ENCODE data around the gene PLP2. TPM values are rescaled to one million over a fixed set of nuclear protein-coding genes. Genes with fewer than 3 reads are reported as not detected.

PLP2 gene
- total RNA-seq, 2 donors from 2014 or later, result 157 to 227 TPM

- intact Hi-C loops (cut with DNase I), result no loop called here
- no peaks in the 10 kb centered on the region for H3K4me1 ChIP-seq
- H3K36me3 ChIP-seq, result no peaks in the 10 kb centered on the region
- TF ChIP-seq, protein P1, sequence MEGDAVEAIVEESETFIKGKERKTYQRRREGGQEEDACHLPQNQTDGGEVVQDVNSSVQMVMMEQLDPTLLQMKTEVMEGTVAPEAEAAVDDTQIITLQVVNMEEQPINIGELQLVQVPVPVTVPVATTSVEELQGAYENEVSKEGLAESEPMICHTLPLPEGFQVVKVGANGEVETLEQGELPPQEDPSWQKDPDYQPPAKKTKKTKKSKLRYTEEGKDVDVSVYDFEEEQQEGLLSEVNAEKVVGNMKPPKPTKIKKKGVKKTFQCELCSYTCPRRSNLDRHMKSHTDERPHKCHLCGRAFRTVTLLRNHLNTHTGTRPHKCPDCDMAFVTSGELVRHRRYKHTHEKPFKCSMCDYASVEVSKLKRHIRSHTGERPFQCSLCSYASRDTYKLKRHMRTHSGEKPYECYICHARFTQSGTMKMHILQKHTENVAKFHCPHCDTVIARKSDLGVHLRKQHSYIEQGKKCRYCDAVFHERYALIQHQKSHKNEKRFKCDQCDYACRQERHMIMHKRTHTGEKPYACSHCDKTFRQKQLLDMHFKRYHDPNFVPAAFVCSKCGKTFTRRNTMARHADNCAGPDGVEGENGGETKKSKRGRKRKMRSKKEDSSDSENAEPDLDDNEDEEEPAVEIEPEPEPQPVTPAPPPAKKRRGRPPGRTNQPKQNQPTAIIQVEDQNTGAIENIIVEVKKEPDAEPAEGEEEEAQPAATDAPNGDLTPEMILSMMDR (IDR thresholded peaks at IDR 0.05), result no peak
- no peak overlapping the region for H3K9ac ChIP-seq (ENCODE audit: low read depth in 2 of 2, low read length in 2 of 2)
- DNase-seq, result no peak
- H3K27ac ChIP-seq, result no peak overlapping the region
- no peaks in the 10 kb centered on the region for H3K9me3 ChIP-seq
- no peak overlapping the region for H3K4me3 ChIP-seq
- H3K27me3 ChIP-seq, result no peaks in the 10 kb centered on the region
These were observed 18.2 kb upstream of the PLP2 start for GRCh38 chrX:49153467-49153866.

DNA sequence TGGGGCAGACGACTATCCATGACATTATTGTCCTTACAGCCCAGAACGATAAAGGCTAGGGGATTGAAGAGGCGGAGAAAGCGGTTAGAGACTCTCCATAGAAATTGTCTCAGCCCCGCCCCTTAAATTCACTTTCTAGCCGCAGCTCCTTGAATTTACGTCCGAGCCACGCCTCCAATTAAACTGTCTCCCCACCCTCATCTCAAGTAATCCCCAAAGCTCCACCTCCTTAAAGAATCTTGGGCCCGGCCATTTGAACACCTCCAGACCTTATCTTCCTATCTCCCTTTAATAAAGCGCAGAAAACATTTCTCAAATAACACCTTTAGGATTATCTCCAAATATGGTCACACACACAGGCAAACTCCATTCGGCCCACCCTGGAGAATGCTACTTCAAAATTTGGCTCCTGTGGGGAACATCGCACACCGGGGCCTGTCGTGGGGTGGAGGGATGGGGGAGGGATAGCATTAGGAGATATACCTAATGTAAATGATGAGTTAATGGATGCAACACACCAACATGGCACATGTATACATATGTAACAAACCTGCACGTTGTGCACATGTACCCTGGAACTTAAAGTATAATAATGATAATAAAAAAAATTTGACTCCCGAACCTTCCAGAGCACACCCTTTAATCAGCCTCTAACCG, 16.3 kb upstream of the PLP2 start:
- Histone ChIP-seq H3K4me3 (peak overlapping the region; percentile 28), H3K4me1 (no peaks in the 10 kb centered on the region), H3K27ac (peak overlapping the region; percentile 96), H3K9ac (ENCODE audit: low read depth in 2 of 2, low read length in 2 of 2) (peak overlapping the region in 1 of 2 donors; percentile 61), H3K9me3 (no peaks in the 10 kb centered on the region), H3K36me3 (no peaks in the 10 kb centered on the region), H3K27me3 (no peaks in the 10 kb centered on the region)
- TF ChIP-seq, protein P1 (IDR thresholded peaks at IDR 0.05), result no peak
- DNase-seq, result peak; percentile 81
- intact Hi-C loops (cut with DNase I), result loop anchor here (5.0 kb wide), 1 partner anchor 33 kb away; the partner anchor contains the start of gene GPKOW

DNA sequence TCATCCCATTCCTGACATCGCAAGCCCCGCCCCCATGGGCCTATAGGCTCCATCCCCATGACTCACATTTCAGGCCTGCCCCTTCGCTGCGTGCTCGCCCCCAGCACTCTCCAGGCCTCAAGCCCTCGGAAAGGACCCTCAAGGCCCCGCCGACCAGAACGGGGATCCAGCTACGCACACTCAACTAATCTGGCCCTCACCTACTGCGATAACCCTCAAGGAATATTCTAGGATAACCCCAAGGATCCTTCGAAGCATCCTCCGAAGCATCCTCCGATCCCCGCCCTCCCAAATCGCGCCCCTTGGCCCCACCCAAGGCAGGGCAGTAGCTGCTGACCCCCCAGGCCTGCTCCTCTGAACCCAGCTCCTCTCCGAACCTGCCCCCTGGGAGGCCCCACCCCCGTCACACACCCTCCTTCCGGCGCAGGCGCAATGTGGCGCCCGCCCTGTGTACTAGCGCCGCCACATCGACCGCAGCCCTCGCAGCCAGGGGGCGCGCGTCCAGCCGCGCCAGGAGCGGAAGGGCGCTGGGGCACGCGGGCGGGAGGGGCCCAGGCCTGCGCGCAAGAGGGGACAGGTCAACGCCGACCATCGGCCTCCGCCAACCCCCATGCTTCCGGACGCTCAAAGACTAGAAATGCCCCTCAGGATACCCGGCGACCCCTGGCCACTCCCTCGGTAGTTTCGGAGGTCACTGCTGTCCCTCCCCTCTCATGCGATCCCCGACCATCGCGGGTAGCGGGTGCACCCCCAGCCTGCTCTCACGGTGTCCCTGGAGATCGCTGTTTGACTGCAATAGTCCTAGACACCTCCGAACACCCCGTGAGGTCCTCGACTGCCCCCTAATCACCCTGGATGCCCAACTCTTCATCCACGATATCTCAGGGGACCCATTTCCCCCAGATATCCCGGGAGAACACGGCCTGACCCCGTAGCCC, 15.5 kb upstream of the PLP2 start:
- no peaks in the 10 kb centered on the region for H3K4me1 ChIP-seq
- no peaks in the 10 kb centered on the region for H3K9me3 ChIP-seq
- H3K27me3 ChIP-seq, result no peaks in the 10 kb centered on the region
- peak overlapping the region; percentile 38 to 61 for H3K9ac ChIP-seq (ENCODE audit: low read depth in 2 of 2, low read length in 2 of 2)
- TF ChIP-seq, protein P1 (IDR thresholded peaks at IDR 0.05), result peak; percentile 49
- no peaks in the 10 kb centered on the region for H3K36me3 ChIP-seq
- intact Hi-C loops (cut with DNase I), result loop anchor here (5.0 kb wide), 1 partner anchor 34 kb away; the partner anchor contains the start of gene GPKOW
- H3K27ac ChIP-seq, result peak overlapping the region; percentile 96
- peak overlapping the region; percentile 28 for H3K4me3 ChIP-seq
- DNase-seq, result peak; percentile 91

DNA sequence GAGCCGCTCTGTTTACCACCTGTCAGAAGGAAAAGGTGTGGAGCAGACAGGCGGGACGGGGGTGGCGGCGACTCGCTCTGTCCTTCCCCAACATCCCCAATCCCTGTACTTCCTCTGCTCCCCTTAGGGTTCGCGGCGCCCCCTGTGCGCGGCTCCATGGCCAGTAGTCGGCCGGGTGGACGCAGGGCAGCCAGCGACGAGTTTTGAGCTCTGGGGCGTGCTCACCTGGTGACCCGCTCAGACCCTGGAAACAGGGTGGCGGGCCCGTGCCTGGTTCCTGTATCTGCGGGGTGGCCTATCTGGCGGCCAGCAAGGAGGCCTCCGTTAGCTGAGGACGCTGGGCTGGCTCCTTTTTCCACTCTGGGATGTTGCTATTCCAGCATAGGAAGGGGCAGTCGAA, 14.5 kb upstream of the PLP2 start:
- DNase-seq, result no peak

GRCh38 chrX:49160908-49161307, 10.8 kb upstream of the PLP2 start:
- H3K9ac ChIP-seq (ENCODE audit: low read depth in 2 of 2, low read length in 2 of 2), result no peak overlapping the region
- H3K4me3 ChIP-seq, result no peak overlapping the region
- no peak overlapping the region for H3K27ac ChIP-seq
- no peak for DNase-seq
- intact Hi-C loops (cut with DNase I), result no loop called here
- no peaks in the 10 kb centered on the region for H3K9me3 ChIP-seq
- H3K36me3 ChIP-seq, result no peaks in the 10 kb centered on the region
- TF ChIP-seq, protein P1 (IDR thresholded peaks at IDR 0.05), result no peak
- H3K4me1 ChIP-seq, result no peaks in the 10 kb centered on the region
- no peaks in the 10 kb centered on the region for H3K27me3 ChIP-seq

More for the DNA sequence above, 14.5 kb upstream of the PLP2 start:
- Histone ChIP-seq H3K36me3 (no peaks in the 10 kb centered on the region), H3K4me3 (no peak overlapping the region), H3K27me3 (no peaks in the 10 kb centered on the region), H3K9ac (ENCODE audit: low read depth in 2 of 2, low read length in 2 of 2) (no peak overlapping the region), H3K4me1 (no peaks in the 10 kb centered on the region), H3K27ac (no peak overlapping the region), H3K9me3 (no peaks in the 10 kb centered on the region)
- TF ChIP-seq, protein P1 (IDR thresholded peaks at IDR 0.05), result no peak
- intact Hi-C loops (cut with DNase I), result loop anchor here (5.0 kb wide), 1 partner anchor 35 kb away; the partner anchor contains the start of gene GPKOW
